ENCODE results near the gene DOCK9.

DOCK9 gene

GRCh38 chr13:98892077-98892476 is 85.8 kb downstream of the DOCK9 start:
- Histone ChIP-seq H3K4me2 (no peak overlapping the region), H4K20me1 (ENCODE audit: insufficient read depth) (no peaks in the 10 kb centered on the region)
- TF ChIP-seq CTCF (conservative IDR thresholded peaks at IDR 0.05; ENCODE audit: low read depth, low read length): no peak

GRCh38 chr13:98890925-98891324 is 86.9 kb downstream of the DOCK9 start:
- H2AFZ ChIP-seq (ENCODE audit: low read depth): no peak overlapping the region
- no peaks in the 10 kb centered on the region for H3K27me3 ChIP-seq (ENCODE audit: insufficient read depth, low read depth)
- H3K79me2 ChIP-seq (ENCODE audit: insufficient read depth, low read depth): no peaks in the 10 kb centered on the region
- H3K4me1 ChIP-seq (ENCODE audit: low read depth, poor library complexity, severe bottlenecking): peaks cover 28% of the 10 kb centered on the region
- H3K4me2 ChIP-seq: no peak overlapping the region
- no peak for TF ChIP-seq CTCF (conservative IDR thresholded peaks at IDR 0.05; ENCODE audit: low read depth, low read length)
- no peak overlapping the region for H3K27ac ChIP-seq
- no peak overlapping the region for H3K9ac ChIP-seq
- no peaks in the 10 kb centered on the region for H3K36me3 ChIP-seq (ENCODE audit: insufficient read depth)
- H4K20me1 ChIP-seq (ENCODE audit: insufficient read depth): no peaks in the 10 kb centered on the region
- no peak overlapping the region for H3K4me3 ChIP-seq (IDR thresholded peaks at IDR 0.05; ENCODE audit: insufficient read depth, low read depth, low read length)

More at GRCh38 chr13:98892077-98892476, 85.8 kb downstream of the DOCK9 start:
- Histone ChIP-seq H3K4me1 (ENCODE audit: low read depth, poor library complexity, severe bottlenecking) (peaks cover 28% of the 10 kb centered on the region), H2AFZ (ENCODE audit: low read depth) (no peak overlapping the region), H3K27me3 (ENCODE audit: insufficient read depth, low read depth) (no peaks in the 10 kb centered on the region), H3K27ac (no peak overlapping the region), H3K36me3 (ENCODE audit: insufficient read depth) (no peaks in the 10 kb centered on the region), H3K4me3 (IDR thresholded peaks at IDR 0.05; ENCODE audit: insufficient read depth, low read depth, low read length) (no peak overlapping the region), H3K79me2 (ENCODE audit: insufficient read depth, low read depth) (no peaks in the 10 kb centered on the region), H3K9ac (no peak overlapping the region)

- H4K20me1 ChIP-seq (ENCODE audit: insufficient read depth): no peaks in the 10 kb centered on the region
- H2AFZ ChIP-seq (ENCODE audit: low read depth): no peak overlapping the region
- H3K27ac ChIP-seq: peak overlapping the region; percentile 36; the same call in 1 of the 2 replicates
- H3K4me3 ChIP-seq (IDR thresholded peaks at IDR 0.05; ENCODE audit: insufficient read depth, low read depth, low read length): no peak overlapping the region
- no peak for TF ChIP-seq CTCF (conservative IDR thresholded peaks at IDR 0.05; ENCODE audit: low read depth, low read length)
- peaks cover 28% of the 10 kb centered on the region for H3K4me1 ChIP-seq (ENCODE audit: low read depth, poor library complexity, severe bottlenecking)
- no peaks in the 10 kb centered on the region for H3K27me3 ChIP-seq (ENCODE audit: insufficient read depth, low read depth)
- H3K79me2 ChIP-seq (ENCODE audit: insufficient read depth, low read depth): no peaks in the 10 kb centered on the region
- H3K9ac ChIP-seq: no peak overlapping the region
- H3K36me3 ChIP-seq (ENCODE audit: insufficient read depth): no peaks in the 10 kb centered on the region
- peak overlapping the region; percentile 57 for H3K4me2 ChIP-seq
These were observed 87.7 kb downstream of the DOCK9 start for GRCh38 chr13:98890186-98890585.

- Histone ChIP-seq H3K79me2 (ENCODE audit: insufficient read depth, low read depth) (no peaks in the 10 kb centered on the region), H3K4me3 (IDR thresholded peaks at IDR 0.05; ENCODE audit: insufficient read depth, low read depth, low read length) (no peak overlapping the region), H3K36me3 (ENCODE audit: insufficient read depth) (no peaks in the 10 kb centered on the region), H3K27me3 (ENCODE audit: insufficient read depth, low read depth) (no peaks in the 10 kb centered on the region), H3K9ac (no peak overlapping the region; the same call in 1 of the 2 replicates), H3K4me2 (peak overlapping the region; percentile 57), H3K4me1 (ENCODE audit: low read depth, poor library complexity, severe bottlenecking) (peaks cover 28% of the 10 kb centered on the region), H4K20me1 (ENCODE audit: insufficient read depth) (no peaks in the 10 kb centered on the region), H2AFZ (ENCODE audit: low read depth) (no peak overlapping the region), H3K27ac (peak overlapping the region; percentile 36; the same call in 1 of the 2 replicates)
- no peak for TF ChIP-seq CTCF (conservative IDR thresholded peaks at IDR 0.05; ENCODE audit: low read depth, low read length)
These were observed 88.3 kb downstream of the DOCK9 start for GRCh38 chr13:98889419-98890085.
